Adipose tissue (tissue), 3 donors: ENCODE results near the gene CLIC4. TPM values are rescaled to one million over a fixed set of nuclear protein-coding genes. Genes with fewer than 3 reads are reported as not detected.
"Not testable (repeated sequence)": the region's sequence is repeated elsewhere in the genome, so short reads cannot be mapped to it uniquely, and the experiment has no call there.

Experiments
- H3K27ac ChIP-seq: one replicate; pipeline ENCODE4 v1.5.1; 2013; ENCODE audit warnings: low read depth, low read length
- WGBS, 3 donors: extraction: QIAGEN DNeasy Blood & Tissue Kit; methylation state at CpG; one replicate each; pipeline ENCODE4 v1.1.7; 2013; 5-methylcytosine and 5-hydroxymethylcytosine counted together
- polyA plus RNA-seq, 3 donors: library from polyadenylated mRNA; stranded (reverse); fragments of 200-250 nt; gene quantifications; one replicate each; pipeline ENCODE4 v1.2.3, GENCODE V29; 2013
- donor health status: healthy with polysubstance abuse.
- donor health status: Bipolar disorder and iron deficiency.
- donor health status: healthy.

The CLIC4 gene
- polyA plus RNA-seq, 3 donors: 20.4 to 114 (median 101) TPM

DNA sequence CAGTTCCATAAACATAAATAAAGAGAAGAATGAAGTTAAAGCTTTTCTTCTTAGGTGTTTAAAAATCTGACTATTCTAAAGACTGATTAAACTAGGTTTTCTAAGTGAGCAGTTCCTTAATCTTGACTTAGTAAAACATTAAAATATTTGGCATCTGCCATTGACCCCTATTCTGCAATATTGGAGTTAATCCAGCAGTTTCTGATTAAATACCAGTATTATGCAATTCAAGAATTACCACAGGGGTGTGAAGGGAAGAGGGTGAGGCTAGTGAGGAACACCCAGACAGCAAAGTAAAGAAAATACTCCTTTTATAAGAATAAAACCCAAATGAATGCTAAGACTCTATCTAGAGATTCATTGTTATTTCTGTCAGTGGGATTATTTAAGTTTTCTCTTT, 40.9 kb downstream of the CLIC4 start:
- no peak overlapping the region for H3K27ac ChIP-seq

DNA sequence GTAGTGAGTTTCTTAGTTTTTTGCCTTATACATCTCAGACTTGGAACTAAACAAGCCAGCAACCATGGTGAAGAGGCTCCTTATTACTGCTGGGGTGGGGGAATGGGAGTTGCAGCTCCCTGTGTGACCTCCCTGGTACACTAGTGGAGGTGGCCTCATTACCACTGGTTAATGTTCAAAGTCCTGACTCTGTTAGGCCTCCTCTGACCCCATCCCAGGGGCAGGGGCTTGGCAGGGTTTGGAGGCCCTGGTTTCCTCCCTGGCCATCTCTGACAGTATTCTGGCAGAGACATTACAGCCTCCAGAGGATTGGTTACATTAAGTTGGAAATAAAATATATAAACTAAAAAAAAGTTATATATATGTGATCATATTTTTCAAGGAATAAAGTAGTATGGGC, 45.2 kb downstream of the CLIC4 start:
- no peak overlapping the region for H3K27ac ChIP-seq

DNA sequence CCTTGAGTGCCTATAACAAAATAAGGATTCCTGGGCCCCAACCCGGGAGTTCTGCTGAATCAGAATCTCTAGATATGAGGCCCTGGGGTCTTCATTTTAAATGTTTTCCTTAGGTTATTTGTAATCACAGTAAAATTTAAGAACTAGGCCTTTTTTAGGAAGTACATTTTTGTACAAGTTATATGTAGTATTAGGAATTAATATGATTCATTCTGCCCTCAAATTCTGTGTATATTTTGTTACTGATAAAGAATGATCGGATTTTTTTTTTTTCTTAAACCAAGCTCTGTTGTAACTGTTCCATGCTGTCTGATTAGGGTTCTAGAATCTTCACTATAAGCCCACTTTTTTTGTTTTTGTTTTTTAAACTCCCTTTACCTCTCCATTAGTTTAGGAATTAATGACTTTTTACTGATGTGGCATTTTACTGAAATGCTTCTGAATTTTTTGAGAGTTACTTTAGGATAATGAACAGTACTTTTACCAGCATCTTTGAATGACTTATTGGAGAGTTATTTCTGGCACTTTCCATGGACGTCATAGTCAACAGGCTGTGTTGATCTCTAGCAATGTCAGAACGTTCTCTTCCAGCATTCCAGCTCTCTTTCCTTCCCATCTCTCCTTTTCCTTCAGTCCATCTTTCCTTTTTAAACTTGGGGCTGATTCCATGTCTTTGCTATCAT, 48.3 kb downstream of the CLIC4 start:
- no peak overlapping the region for H3K27ac ChIP-seq
- WGBS, 3 donors: 58 to 59% (median 58%) methylated on average over 4 of the region's 4 CpGs

DNA sequence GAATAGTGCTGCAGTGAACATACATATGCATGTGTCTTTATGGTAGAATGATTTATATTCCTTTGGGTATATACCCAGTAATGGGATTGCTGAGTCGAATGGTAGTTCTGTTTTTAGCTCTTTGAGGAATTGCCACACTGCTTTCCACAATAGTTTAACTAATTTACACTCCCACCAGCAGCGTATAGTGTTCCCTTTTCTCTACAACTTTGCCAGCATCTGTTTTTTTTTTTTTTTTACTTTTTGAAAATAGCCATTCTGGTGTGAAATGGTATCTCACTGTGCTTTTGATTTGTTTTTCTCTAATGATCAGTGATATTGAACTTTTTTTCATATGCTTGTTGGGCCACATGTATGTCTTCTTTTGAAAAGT, 48.9 kb downstream of the CLIC4 start:
- 33 to 71% (median 38%) methylated on average over 2 of the region's 2 CpGs for WGBS, 3 donors

DNA sequence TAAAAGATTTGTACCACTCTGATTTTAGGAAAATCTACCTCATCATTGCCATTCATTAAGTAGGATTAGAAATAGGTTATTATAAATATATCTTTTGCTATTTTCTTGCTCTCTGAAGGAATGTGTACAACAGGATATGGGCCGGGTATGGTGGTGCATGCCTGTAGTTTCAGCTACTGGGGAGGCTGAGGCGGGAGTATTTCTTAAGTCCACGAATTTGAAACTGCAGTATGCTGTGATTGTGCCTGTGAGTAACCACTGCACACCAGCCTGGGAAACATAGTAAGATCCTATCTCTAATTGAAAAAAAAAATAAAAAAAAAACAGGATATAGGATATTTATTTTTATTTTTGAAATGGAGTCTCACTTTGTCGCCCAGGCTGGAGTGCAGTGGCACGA, 50.0 kb downstream of the CLIC4 start:
- WGBS, 3 donors: 86 to 91% (median 90%) methylated on average over 5 of the region's 5 CpGs
- no peak overlapping the region for H3K27ac ChIP-seq

More for the DNA sequence above, 48.9 kb downstream of the CLIC4 start:
- H3K27ac ChIP-seq: not testable (repeated sequence)

DNA sequence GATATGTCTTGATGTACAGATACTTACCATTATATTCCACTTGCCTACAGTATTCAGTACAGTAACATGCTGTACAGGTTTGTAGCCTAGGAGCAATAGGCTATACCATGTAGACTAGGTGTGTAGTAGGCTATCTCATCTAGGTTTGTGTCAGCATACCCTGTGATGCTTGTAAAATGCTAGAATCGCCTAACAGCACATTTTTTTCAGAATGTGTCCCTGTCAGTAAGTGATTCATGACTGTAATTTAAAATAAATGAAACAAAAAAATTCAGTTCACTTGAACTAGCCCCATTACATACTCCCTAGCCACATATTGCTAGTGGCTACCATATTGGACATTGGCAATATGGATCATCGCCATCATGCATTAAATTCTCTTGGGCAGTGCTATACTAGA, 51.3 kb downstream of the CLIC4 start:
- 93 to 95% (median 94%) methylated on average over 2 of the region's 2 CpGs for WGBS, 3 donors
- no peak overlapping the region for H3K27ac ChIP-seq

DNA sequence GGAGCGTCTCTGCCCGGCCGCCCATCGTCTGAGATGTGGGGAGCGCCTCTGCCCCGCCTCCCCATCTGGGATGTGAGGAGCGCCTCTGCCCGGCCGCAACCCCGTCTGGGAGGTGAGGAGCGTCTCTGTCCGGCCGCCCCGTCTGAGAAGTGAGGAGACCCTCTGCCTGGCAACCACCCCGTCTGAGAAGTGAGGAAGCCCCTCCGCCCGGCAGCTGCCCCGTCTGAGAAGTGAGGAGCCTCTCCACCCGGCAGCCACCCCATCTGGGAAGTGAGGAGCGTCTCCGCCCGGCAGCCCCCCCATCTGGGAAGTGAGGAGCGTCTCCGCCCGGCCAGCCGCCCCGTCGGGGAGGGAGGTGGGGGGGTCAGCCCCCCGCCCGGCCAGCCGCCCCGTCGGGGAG, 54.0 kb downstream of the CLIC4 start:
- WGBS, 3 donors: 91 to 96% (median 95%) methylated on average over 26 to 33 of the region's 33 CpGs
- not testable (repeated sequence) for H3K27ac ChIP-seq

DNA sequence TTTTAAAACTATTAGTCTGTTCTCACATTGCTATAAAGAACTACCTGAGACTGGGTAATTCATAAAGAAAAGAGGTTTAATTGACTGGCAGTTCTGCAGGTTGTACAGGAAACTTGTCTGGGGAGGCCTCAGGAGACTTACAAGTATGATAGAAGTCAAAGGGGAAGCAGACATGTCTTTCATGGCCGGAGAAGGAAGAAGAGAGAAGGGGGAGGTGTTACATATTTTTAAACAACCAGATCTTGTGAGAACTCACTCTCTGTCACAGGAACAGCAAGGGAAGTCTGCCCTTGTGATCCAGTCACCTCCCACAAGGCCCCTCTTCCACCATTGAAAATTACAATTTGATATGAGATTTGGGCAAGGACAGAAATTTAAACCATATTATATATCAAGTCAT, 55.9 kb downstream of the CLIC4 start:
- no peak overlapping the region for H3K27ac ChIP-seq
- WGBS, 3 donors: 21 to 75% (median 46%) methylated on average over 1 of the region's 1 CpG

DNA sequence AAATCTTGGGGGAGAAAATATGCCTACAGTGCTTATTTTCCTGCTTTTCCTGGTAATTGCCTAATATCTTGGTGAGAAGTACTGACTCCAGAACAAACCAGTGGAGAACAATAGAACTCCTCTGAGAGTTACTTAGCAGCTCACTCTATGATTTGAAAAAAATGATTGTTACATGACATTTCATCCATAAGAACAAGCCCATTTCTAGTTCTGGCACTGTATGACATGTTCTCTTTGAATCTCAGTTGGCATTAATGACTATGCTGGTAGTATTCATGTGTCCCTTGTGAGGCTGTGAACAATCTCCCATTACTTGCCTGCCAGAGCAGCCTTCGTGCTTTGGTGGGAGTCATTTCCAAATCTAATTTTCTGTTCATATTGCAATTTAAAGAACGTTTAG, 58.0 kb downstream of the CLIC4 start:
- H3K27ac ChIP-seq: no peak overlapping the region
- WGBS, 3 donors: 45 to 56% (median 47%) methylated on average over 2 of the region's 2 CpGs

DNA sequence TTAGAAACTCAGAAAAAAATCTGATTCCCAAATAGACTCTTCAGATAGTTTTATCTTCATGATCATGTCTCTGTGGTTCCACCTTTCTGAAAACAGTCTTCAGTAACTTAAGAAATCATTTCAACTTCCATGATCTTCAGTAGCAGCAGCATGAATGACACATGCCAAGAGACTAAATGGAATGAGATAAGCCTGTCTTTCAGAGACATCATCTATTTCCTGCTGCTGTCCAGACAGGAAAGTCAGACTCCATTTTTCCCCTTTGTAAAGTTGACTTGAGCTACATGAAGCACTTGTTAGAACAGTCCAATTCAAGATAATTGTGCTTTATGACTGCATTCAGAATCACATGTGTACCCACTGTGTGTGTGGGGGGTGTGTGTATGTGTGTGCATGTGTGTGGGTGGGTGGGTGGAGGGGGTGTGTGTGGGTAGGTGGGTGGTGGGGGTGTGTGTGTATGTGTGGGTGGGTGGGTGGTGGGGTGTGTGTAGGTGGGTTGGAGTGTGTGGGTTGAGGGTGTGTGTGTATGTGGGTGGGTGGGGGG, 58.8 kb downstream of the CLIC4 start:
- no peak overlapping the region for H3K27ac ChIP-seq

DNA sequence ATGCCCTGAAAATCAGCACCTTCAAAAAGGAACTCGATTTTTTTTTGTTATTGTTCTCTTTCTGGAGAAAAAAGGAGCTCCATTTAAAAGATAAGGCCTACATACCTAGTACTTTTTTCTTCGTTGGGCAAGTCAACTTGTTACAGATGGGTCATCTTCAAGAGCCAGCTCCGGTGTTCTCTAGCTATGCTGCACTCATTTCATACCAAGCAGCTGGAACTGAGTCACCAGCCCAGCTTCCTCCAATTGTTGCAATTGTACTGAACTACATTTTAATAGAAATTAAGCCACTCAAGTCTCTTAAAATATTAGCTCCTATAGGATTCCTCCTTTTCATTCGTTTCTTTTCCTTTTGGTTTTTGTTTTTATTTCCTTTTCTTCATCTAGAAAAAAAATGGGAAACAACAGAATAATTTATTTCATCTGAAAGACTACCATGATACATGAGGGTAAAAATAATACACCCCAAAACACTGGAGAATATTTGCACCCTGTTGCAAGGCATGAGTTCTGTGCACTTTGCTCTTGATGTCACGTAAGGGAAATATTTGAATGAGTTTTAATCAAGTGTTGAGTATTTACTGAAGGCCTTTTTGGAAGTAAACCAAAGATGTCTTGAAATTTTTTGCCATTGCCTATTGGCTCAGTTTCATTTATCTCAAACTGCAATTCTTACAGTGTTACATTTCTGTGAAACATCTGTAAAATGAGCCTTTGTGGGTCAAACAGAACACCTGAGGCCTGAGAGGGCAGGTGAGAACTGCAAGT, 60.5 kb downstream of the CLIC4 start:
- 59 to 70% (median 67%) methylated on average over 5 of the region's 5 CpGs for WGBS, 3 donors

DNA sequence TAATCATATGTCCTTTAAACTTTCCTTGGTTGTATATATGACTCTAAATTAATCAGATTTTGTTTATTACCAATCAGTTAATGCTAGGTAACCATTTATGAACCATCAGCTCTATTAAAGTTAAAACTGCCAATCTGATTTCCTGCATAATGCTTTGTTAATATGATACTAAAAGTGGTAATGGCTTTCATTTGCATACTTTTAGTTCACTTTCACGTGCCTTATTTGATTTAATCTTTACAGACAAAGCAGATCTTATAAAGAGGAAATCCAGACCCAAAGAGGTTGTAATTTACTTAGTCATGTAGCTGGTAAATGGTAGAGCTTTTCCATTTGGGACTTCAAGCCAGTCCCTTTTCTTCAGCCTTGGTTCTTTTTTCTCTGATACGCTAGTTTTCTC, 61.3 kb downstream of the CLIC4 start:
- 68 to 72% (median 72%) methylated on average over 2 of the region's 2 CpGs for WGBS, 3 donors

More for the DNA sequence above, 60.5 kb downstream of the CLIC4 start:
- no peak overlapping the region for H3K27ac ChIP-seq

DNA sequence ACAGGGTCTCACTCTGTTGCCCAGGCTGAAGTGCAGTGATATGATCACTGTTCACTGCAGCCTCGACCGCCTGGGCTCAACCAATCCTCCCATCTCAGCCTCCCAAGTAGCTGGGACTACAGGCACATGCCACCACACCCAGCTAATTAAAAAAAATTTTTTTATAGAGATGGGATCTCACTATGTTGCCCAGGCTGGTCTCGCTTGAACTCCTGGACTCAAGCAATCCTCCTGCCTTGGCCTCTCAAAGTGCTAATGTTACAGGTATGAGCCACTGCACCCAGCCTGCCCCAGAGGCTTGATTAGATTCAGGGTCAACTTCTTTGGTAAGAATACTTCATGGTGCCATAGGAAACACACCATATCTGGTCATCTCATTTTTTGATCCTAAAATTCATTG, 66.2 kb downstream of the CLIC4 start:
- 97 to 100% (median 98%) methylated on average over 3 of the region's 3 CpGs for WGBS, 3 donors

More for the DNA sequence above, 61.3 kb downstream of the CLIC4 start:
- no peak overlapping the region for H3K27ac ChIP-seq

DNA sequence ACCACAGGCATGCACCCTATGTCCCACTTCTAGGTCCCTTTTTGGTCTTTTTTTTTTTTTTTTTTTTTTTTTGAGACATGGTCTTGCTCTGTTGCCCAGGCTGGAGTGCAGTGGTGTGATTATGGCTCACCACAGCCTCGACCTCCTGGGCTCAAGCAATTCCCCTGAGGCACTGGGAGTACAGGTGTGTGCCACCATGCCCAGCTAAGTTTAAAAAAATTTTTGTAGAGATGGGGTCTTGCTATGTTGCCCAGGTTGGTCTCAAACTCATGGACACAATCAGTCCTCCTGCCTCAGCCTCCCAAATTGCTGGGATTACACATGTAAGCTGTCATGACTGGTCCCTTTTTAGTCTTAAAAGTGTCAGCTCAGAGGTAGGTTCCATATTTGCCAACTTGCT, 75.0 kb downstream of the CLIC4 start:
- not testable (repeated sequence) for H3K27ac ChIP-seq
- 85 to 95% (median 86%) methylated on average over 1 of the region's 1 CpG for WGBS, 3 donors

More for the DNA sequence above, 66.2 kb downstream of the CLIC4 start:
- H3K27ac ChIP-seq: not testable (repeated sequence)

DNA sequence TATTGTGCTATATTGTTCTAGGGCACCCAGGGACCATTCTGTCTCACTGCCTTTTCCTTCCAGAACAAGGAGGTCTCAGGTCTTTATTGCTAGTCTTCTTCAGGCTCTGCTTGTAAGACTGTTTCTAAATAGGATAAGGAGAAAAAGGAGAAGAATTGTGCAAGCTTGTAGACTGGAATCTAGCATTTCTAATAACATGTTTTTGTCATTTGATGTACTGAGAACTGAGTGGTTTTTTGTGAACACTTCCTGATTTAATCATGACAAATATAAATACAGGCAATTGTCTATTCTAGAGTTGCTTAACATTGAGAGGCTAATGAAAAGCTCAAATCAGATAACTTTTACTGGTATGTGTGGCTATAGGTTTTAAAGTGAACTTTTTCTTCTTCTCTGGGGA, 77.6 kb downstream of the CLIC4 start:
- no peak overlapping the region for H3K27ac ChIP-seq

DNA sequence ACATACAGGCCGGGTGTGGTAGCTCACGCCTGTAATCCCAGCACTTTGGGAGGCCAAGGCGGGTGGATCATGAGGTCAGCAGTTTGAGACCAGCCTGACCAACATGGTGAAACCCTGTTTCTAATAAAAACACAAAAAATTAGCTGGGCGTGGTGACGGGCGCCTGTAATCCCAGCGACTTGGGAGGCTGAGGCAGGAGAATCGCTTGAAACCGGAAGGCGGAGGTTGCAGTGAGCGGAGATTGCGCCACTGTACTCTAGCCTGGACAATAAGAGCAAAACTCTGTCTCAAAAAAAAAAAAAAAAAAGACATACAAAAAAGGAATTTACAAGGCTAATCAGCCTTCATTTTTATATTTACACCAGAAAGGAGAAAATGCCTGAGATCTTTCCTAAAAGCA, 78.2 kb downstream of the CLIC4 start:
- WGBS, 3 donors: 82 to 97% (median 92%) methylated on average over 12 of the region's 12 CpGs
- H3K27ac ChIP-seq: not testable (repeated sequence)

DNA sequence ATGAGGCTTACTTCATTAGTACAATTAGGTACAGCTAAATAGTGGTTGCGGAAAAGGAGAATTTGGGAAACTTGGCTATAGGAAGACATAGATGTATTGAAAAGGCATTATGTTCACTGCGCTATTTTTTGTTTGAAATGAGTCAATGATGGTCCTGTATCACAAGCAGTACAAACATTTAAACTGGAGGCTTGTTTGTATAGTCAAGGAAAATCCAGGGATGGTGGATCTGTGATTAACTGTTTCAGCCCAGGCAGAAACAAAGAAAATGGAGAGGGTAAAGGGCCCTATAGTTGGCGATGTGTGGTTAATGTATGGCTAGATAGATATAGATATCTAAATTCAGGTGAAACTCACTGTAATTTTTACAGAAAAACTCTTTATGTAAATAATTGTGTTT, 79.9 kb downstream of the CLIC4 start:
- H3K27ac ChIP-seq: no peak overlapping the region
- WGBS, 3 donors: 84 to 97% (median 94%) methylated on average over 3 of the region's 3 CpGs

DNA sequence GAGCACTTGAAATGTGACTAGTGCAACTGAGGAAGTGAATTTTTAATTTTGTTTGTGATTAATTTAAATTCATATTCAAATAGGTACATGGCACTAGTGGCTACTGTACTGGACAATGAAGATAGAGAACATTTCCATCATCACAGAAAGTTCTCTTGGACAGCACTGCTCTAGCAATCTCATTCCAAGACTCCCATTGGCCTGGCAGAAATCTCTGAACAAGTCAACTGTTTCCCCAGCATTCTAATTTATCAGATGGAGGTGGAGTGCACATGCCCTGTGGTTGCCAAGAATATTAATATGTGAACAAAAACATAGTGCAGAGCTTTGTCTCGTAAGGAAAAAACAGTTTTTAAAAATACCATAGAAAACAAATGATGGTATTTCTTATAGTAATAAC, 81.3 kb downstream of the CLIC4 start:
- 58 to 69% (median 67%) methylated on average over 1 of the region's 1 CpG for WGBS, 3 donors
- no peak overlapping the region for H3K27ac ChIP-seq

DNA sequence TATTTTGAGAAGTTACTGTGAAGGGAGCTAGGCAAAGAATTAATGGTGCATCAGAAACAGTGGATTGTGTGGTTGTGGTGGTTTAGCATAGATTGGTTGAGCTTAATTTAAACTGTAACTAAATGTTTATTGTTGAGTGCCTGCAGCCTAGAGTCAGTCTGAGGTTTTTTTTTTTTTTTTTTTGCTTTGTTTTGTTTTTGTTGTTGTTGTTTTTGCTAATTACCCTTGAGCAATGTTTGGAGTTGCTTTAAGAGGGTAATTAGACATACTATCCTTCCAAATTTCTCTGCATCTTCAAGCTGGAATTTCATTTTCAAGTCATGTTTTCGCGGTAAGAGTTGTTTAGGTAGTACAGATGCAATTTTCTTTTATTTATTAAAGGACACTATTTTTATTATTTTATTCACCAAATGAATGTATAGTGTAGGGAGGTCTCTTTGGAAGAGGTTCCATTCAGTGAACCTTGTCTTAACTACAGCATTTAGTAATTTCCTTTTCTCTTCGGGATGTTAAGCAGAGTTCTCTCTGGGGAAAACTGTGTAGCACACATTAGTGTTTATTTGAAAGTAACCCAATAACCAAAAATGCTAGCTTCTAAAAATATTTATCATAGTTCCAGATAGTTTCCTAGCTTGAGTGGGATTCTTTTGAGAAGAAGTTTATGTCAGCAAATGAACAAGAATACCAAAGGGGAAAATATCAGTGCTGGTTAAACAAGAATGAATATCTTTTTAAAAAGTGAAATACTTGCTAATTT, 82.3 kb downstream of the CLIC4 start:
- no peak overlapping the region for H3K27ac ChIP-seq
- WGBS, 3 donors: 54 to 88% (median 63%) methylated on average over 3 of the region's 3 CpGs
